Trophoblast cell (in vitro differentiated cells and primary cell): ENCODE measurements around the gene MYT1.

Experiments
- DNase-seq, 2 donors: peaks; one replicate each; pipeline ENCODE4 v3.0.0-alpha.2; 2016
- H2AFZ ChIP-seq: 2 replicates; pipeline ENCODE4 v1.6.1; 2013; ENCODE audit warnings: low read length, moderate library complexity, mild to moderate bottlenecking; ENCODE audit not compliant: insufficient read depth, poor library complexity
- H2AK5ac ChIP-seq: 2 replicates; pipeline ENCODE4 v1.6.1; 2013; ENCODE audit warnings: mild to moderate bottlenecking, low read length
- H2BK120ac ChIP-seq: 2 replicates; pipeline ENCODE4 v1.6.1; 2013; ENCODE audit warnings: low read length, mild to moderate bottlenecking, moderate library complexity; ENCODE audit not compliant: insufficient read depth, poor library complexity
- H2BK12ac ChIP-seq: 2 replicates; pipeline ENCODE4 v1.6.1; 2013; ENCODE audit warnings: mild to moderate bottlenecking, low read length, moderate library complexity
- H2BK5ac ChIP-seq: 2 replicates; pipeline ENCODE4 v1.6.1; 2013; ENCODE audit warnings: low read length, low read depth, moderate library complexity, mild to moderate bottlenecking; ENCODE audit not compliant: poor library complexity
- H3K14ac ChIP-seq: 2 replicates; pipeline ENCODE4 v1.6.1; 2013; ENCODE audit warnings: mild to moderate bottlenecking, low read length
- H3K18ac ChIP-seq: 2 replicates; pipeline ENCODE4 v1.6.1; 2013; ENCODE audit warnings: mild to moderate bottlenecking, low read length
- H3K23ac ChIP-seq: 2 replicates; pipeline ENCODE4 v1.6.1; 2013; ENCODE audit warnings: low read length
- H3K27ac ChIP-seq: 2 replicates; pipeline ENCODE4 v1.5.1; 2013; ENCODE audit warnings: low read depth, mild to moderate bottlenecking, inconsistent platforms, low read length, moderate library complexity
- H3K27me3 ChIP-seq: 2 replicates; pipeline ENCODE4 v1.6.1; 2013; ENCODE audit warnings: inconsistent platforms, mild to moderate bottlenecking, low read length, moderate library complexity; ENCODE audit not compliant: insufficient read depth
- H3K36me3 ChIP-seq, 2 experiments: 1 replicate in 1 of 2; 2 replicates in 1 of 2; pipeline ENCODE4 v1.6.1; 2013; ENCODE audit warnings: low read length in 2 of 2, mild to moderate bottlenecking in 2 of 2, moderate library complexity in 1 of 2; ENCODE audit not compliant: insufficient read depth in 2 of 2, control insufficient read depth in 1 of 2
- H3K4ac ChIP-seq: 2 replicates; pipeline ENCODE4 v1.6.1; 2013; ENCODE audit warnings: low read depth, mild to moderate bottlenecking, low read length, moderate library complexity
- H3K4me1 ChIP-seq, 2 experiments: 1 replicate in 1 of 2; 2 replicates in 1 of 2; pipeline ENCODE4 v1.6.1; 2013; ENCODE audit warnings: low read length in 2 of 2, mild to moderate bottlenecking in 2 of 2, moderate library complexity in 1 of 2; ENCODE audit not compliant: insufficient read depth in 2 of 2, control insufficient read depth in 1 of 2
- H3K4me2 ChIP-seq: 2 replicates; pipeline ENCODE4 v1.6.1; 2013; ENCODE audit warnings: inconsistent platforms, mild to moderate bottlenecking, low read length, moderate library complexity
- H3K4me3 ChIP-seq: 2 replicates; pipeline ENCODE4 v1.5.1; 2013; ENCODE audit warnings: mild to moderate bottlenecking, low read depth, low read length, inconsistent platforms
- H3K79me1 ChIP-seq: one replicate; pipeline ENCODE4 v1.6.1; 2013; ENCODE audit warnings: low read length
- H3K79me2 ChIP-seq: 2 replicates; pipeline ENCODE4 v1.6.1; 2013; ENCODE audit warnings: low read length, mild to moderate bottlenecking; ENCODE audit not compliant: control insufficient read depth, insufficient read depth, poor library complexity
- H3K9ac ChIP-seq: 2 replicates; pipeline ENCODE4 v1.6.1; 2013; ENCODE audit warnings: mild to moderate bottlenecking, low read length
- H3K9me3 ChIP-seq: 2 replicates; pipeline ENCODE4 v1.6.1; 2013; ENCODE audit warnings: low read depth, mild to moderate bottlenecking, control low read depth, inconsistent platforms, low read length; ENCODE audit not compliant: insufficient read depth
- H4K12ac ChIP-seq: 2 replicates; pipeline ENCODE4 v1.6.1; 2013; ENCODE audit warnings: low read depth, mild to moderate bottlenecking, low read length, moderate library complexity
- H4K8ac ChIP-seq: 2 replicates; pipeline ENCODE4 v1.6.1; 2013; ENCODE audit warnings: low read depth, mild to moderate bottlenecking, low read length, moderate library complexity
- H4K91ac ChIP-seq: one replicate; pipeline ENCODE4 v1.6.1; 2013; ENCODE audit warnings: low read depth, mild to moderate bottlenecking, low read length, moderate library complexity
- WGBS: extraction: QIAGEN DNeasy Blood & Tissue Kit; methylation state at CpG from one replicate; pipeline ENCODE4 v1.1.7; 2013; ENCODE audit warnings: missing lambda C conversion rate; ENCODE audit not compliant: insufficient read length, insufficient coverage; ENCODE audit errors: extremely low coverage; 5-methylcytosine and 5-hydroxymethylcytosine counted together

MYT1 gene

GRCh38 chr20:64244870-64245603, 80.8 kb downstream of the MYT1 start:
- DNase-seq, result no peak
- H3K18ac ChIP-seq, result no peak overlapping the region
- H3K79me1 ChIP-seq, result no peaks in the 10 kb centered on the region
- H3K27me3 ChIP-seq, result no peaks in the 10 kb centered on the region
- no peak overlapping the region for H3K27ac ChIP-seq
- H3K4me1 ChIP-seq, result no peaks in the 10 kb centered on the region
- no peak overlapping the region for H2AK5ac ChIP-seq
- peaks cover 3% of the 10 kb centered on the region for H3K9me3 ChIP-seq
- H3K14ac ChIP-seq, result no peak overlapping the region
- no peak overlapping the region for H2BK12ac ChIP-seq
- no peak overlapping the region for H4K91ac ChIP-seq
- no peak overlapping the region for H4K12ac ChIP-seq
- no peak overlapping the region for H3K4ac ChIP-seq
- H2AFZ ChIP-seq, result no peak overlapping the region
- H3K23ac ChIP-seq, result no peak overlapping the region
- no peak overlapping the region for H4K8ac ChIP-seq
- no peak overlapping the region for H2BK5ac ChIP-seq
- no peak overlapping the region for H3K4me3 ChIP-seq
- no peak overlapping the region for H3K9ac ChIP-seq
- H3K36me3 ChIP-seq, result no peaks in the 10 kb centered on the region
- H3K4me2 ChIP-seq, result no peak overlapping the region
- WGBS, result no CpG with 5 or more reads among the region's 8 CpGs
- H2BK120ac ChIP-seq, result no peak overlapping the region
- no peaks in the 10 kb centered on the region for H3K79me2 ChIP-seq

DNA sequence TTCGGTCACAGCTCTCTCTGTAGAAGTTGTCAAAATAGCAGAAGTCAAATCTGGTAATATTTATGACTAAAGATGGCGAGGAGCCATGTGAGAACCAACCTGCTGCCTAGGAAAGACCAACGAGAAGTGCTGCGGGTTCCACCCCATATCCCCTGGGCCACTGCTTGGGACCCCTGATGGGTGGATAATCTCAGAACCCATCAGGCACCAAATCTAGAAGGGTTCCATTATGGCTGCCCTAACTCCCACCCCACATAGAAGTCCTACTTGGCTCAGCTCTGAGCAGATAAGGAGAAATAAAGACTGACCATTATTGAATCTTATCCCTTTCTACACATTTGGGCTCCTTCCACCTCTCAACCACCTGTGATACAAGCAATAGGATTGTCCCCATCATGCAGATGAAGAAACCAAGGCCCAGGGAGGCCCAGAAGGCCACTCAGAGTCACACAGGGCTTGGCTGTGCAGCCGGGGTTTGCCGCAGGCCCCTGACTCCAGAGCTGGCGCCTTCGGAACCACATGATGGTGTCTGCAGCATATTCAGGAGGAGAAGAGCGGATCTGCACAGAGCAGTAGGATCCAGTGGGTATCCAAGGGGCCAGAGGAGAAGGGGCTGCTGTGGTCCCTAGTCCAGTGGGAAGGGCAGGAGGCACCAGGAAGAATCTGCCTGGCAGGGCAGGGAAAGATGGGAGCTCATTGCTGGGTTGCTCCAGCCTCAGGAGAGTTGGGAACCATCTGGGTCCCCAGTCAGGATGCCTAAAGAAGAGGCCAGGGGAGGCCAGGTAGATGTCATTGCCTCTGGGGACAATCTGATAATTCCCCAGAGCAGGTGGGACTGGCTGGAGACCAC, 81.7 kb downstream of the MYT1 start:
- Histone ChIP-seq H2BK5ac (no peak overlapping the region), H2AK5ac (no peak overlapping the region), H4K8ac (no peak overlapping the region), H3K14ac (no peak overlapping the region), H3K79me2 (no peaks in the 10 kb centered on the region), H3K23ac (no peak overlapping the region), H3K27me3 (no peaks in the 10 kb centered on the region), H3K36me3 (no peaks in the 10 kb centered on the region), H3K4me2 (no peak overlapping the region), H2BK120ac (no peak overlapping the region), H2AFZ (no peak overlapping the region), H3K79me1 (no peaks in the 10 kb centered on the region), H3K18ac (no peak overlapping the region), H4K91ac (no peak overlapping the region), H3K4me1 (no peaks in the 10 kb centered on the region), H3K9me3 (no peaks in the 10 kb centered on the region), H3K27ac (no peak overlapping the region), H2BK12ac (no peak overlapping the region), H3K4ac (no peak overlapping the region), H3K4me3 (no peak overlapping the region), H3K9ac (no peak overlapping the region), H4K12ac (no peak overlapping the region)
- WGBS, result no CpG with 5 or more reads among the region's 9 CpGs
- no peak for DNase-seq

DNA sequence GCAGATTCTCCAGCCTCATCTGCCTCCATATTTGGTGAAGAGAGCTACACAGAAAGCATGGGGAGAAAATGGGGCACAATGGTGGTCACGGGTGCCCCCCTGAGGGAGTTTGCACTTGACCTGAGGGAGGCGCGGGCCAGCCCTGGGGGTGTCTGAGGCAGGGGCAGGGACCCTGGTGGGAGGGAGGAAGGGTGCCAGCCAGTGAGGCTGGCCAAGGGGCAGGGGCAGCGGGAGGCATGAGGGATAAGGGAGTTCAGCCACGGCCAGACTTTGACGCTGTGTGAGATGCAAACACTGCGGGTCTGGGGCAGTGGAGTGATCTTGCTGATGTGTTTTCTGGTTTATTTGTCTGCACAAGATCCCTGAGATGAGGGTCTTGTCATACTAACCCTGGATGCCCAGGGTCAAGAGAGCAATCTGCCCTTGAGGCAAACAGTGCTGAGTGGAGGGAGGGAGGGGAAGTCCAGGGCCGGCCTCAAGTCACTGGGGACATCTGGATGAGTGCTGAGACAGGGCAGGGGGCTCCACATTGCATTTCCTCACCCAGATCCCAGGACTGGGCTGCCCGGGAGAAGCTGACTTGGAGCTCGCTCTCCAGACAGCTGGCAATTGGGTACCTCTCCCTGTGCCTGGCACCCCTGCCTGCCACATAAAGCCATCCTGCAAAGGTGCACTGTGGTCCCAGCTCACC, 82.5 kb downstream of the MYT1 start:
- DNase-seq, result no peak
- Histone ChIP-seq H4K12ac (no peak overlapping the region), H3K4me2 (no peak overlapping the region), H3K27ac (no peak overlapping the region), H3K4ac (no peak overlapping the region), H2BK12ac (no peak overlapping the region), H4K8ac (no peak overlapping the region), H2AFZ (no peak overlapping the region), H3K18ac (no peak overlapping the region), H3K79me1 (no peaks in the 10 kb centered on the region), H3K23ac (no peak overlapping the region), H3K36me3 (no peaks in the 10 kb centered on the region), H3K4me3 (no peak overlapping the region), H3K14ac (no peak overlapping the region), H2BK5ac (no peak overlapping the region), H3K4me1 (no peaks in the 10 kb centered on the region), H3K9ac (no peak overlapping the region), H3K79me2 (no peaks in the 10 kb centered on the region), H2BK120ac (no peak overlapping the region), H3K9me3 (no peaks in the 10 kb centered on the region), H4K91ac (no peak overlapping the region), H3K27me3 (no peaks in the 10 kb centered on the region), H2AK5ac (no peak overlapping the region)
- no CpG with 5 or more reads among the region's 10 CpGs for WGBS

DNA sequence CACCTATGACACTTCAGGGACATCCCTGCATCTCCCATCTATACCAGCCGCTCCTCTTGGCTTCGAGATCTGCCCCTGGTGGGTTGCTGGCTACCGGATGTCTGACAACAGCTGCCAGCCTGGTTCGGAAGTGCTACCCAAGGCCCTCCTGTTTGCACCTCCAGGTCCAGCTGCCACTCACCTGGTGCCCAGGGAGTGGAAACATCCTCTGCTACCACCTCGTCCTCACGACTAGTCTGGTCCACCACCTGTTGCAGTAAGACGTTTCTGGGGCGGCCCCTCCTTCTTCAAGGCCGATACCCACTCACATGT, 83.0 kb downstream of the MYT1 start:
- no peak overlapping the region for H3K4ac ChIP-seq
- no peak for DNase-seq
- WGBS, result no CpG with 5 or more reads among the region's 9 CpGs
- no peak overlapping the region for H2AFZ ChIP-seq
- no peak overlapping the region for H3K9ac ChIP-seq
- no peaks in the 10 kb centered on the region for H3K27me3 ChIP-seq
- no peak overlapping the region for H4K91ac ChIP-seq
- no peak overlapping the region for H3K4me3 ChIP-seq
- no peak overlapping the region for H3K4me2 ChIP-seq
- H3K27ac ChIP-seq, result no peak overlapping the region
- no peak overlapping the region for H3K14ac ChIP-seq
- no peak overlapping the region for H3K23ac ChIP-seq
- H2BK12ac ChIP-seq, result no peak overlapping the region
- H4K8ac ChIP-seq, result no peak overlapping the region
- H2AK5ac ChIP-seq, result no peak overlapping the region
- no peak overlapping the region for H2BK5ac ChIP-seq
- no peak overlapping the region for H2BK120ac ChIP-seq
- no peaks in the 10 kb centered on the region for H3K36me3 ChIP-seq
- H3K79me2 ChIP-seq, result no peaks in the 10 kb centered on the region
- no peaks in the 10 kb centered on the region for H3K9me3 ChIP-seq
- H3K4me1 ChIP-seq, result no peaks in the 10 kb centered on the region
- no peak overlapping the region for H3K18ac ChIP-seq
- H3K79me1 ChIP-seq, result no peaks in the 10 kb centered on the region
- no peak overlapping the region for H4K12ac ChIP-seq
